Astrocyte (in vitro differentiated cells and primary cell): Measurements from ENCODE around the gene DNAJC24.

Source experiments
- EZH2 ChIP-seq: IDR thresholded peaks from 2 replicates; pipeline ENCODE4 v1.6.1; 2012; ENCODE audit warnings: mild to moderate bottlenecking, low read length, inconsistent platforms; ENCODE audit not compliant: insufficient read depth
- TF ChIP-seq, protein P1 (sequence below): IDR thresholded peaks from 2 replicates; pipeline ENCODE4 v1.5.1; 2011; ENCODE audit warnings: low read depth, mild to moderate bottlenecking, inconsistent platforms, low read length, moderate library complexity; ENCODE audit not compliant: insufficient read depth

GRCh38 chr11:31326470-31327148 lies 43.1 kb upstream of the DNAJC24 start:
- TF ChIP-seq, protein P1, sequence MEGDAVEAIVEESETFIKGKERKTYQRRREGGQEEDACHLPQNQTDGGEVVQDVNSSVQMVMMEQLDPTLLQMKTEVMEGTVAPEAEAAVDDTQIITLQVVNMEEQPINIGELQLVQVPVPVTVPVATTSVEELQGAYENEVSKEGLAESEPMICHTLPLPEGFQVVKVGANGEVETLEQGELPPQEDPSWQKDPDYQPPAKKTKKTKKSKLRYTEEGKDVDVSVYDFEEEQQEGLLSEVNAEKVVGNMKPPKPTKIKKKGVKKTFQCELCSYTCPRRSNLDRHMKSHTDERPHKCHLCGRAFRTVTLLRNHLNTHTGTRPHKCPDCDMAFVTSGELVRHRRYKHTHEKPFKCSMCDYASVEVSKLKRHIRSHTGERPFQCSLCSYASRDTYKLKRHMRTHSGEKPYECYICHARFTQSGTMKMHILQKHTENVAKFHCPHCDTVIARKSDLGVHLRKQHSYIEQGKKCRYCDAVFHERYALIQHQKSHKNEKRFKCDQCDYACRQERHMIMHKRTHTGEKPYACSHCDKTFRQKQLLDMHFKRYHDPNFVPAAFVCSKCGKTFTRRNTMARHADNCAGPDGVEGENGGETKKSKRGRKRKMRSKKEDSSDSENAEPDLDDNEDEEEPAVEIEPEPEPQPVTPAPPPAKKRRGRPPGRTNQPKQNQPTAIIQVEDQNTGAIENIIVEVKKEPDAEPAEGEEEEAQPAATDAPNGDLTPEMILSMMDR, result no peak
- no peak for TF ChIP-seq EZH2
